GM19452 (cell line): ENCODE results near the gene P2RY4.
"Not testable (repeated sequence)": the region's sequence is repeated elsewhere in the genome, so short reads cannot be mapped to it uniquely, and the experiment has no call there.

Experiments used
- ATAC-seq: cut with Tn5 transposase; IDR thresholded peaks from one replicate; pipeline ENCODE4 v1.9.1; 2021; ENCODE audit not compliant: unreplicated experiment

Gene P2RY4

GRCh38 chrX:70244881-70245280 lies 15.1 kb downstream of the P2RY4 start:
- ATAC-seq: no peak

GRCh38 chrX:70243601-70244000 lies 16.4 kb downstream of the P2RY4 start:
- ATAC-seq: not testable (repeated sequence)

GRCh38 chrX:70241501-70241900 lies 18.5 kb downstream of the P2RY4 start:
- ATAC-seq: no peak

GRCh38 chrX:70240751-70241150 lies 19.3 kb downstream of the P2RY4 start:
- ATAC-seq: no peak

GRCh38 chrX:70234355-70234754 lies 25.6 kb downstream of the P2RY4 start, which contains the start of gene AWAT1:
Gene AWAT1, plus strand, starts transcription at chrX:70234655. Its CDS starts 41 bp downstream, at chrX:70234696.
- ATAC-seq: no peak

GRCh38 chrX:70231666-70232065 lies 28.3 kb downstream of the P2RY4 start:
- no peak for ATAC-seq

- no peak for ATAC-seq
Measured at GRCh38 chrX:70226687-70227086, 33.3 kb downstream of the P2RY4 start.

GRCh38 chrX:70226048-70226447 lies 34.0 kb downstream of the P2RY4 start:
- no peak for ATAC-seq

GRCh38 chrX:70219938-70220764 lies 39.9 kb downstream of the P2RY4 start:
- no peak for ATAC-seq

- ATAC-seq: not testable (repeated sequence)
Measured at GRCh38 chrX:70209570-70209969, 50.4 kb downstream of the P2RY4 start.

GRCh38 chrX:70208479-70208878 lies 51.5 kb downstream of the P2RY4 start:
- ATAC-seq: no peak
